CD4-positive, alpha-beta T cell (primary cell): ENCODE results near the gene BIN2. TPM values are rescaled to one million over a fixed set of nuclear protein-coding genes. Genes with fewer than 3 reads are reported as not detected.

Experiments
- ATAC-seq: fragments of 200-7000 bp; cut with Tn5 transposase; one replicate; pipeline ENCODE4 v1.10.0; 2022; ENCODE audit warnings: mild to moderate bottlenecking; ENCODE audit not compliant: poor library complexity
- CTCF ChIA-PET: fragments of 350-600 bp; sonication (Branson Sonifier 250); formaldehyde crosslinking; loops from one replicate; lab custom pipeline; 2021; ENCODE audit warnings: antibody characterized with exemption, inconsistent platforms; lab: Charles Lee
- POLR2A ChIA-PET: fragments of 350-600 bp; sonication (Branson Sonifier 250); formaldehyde crosslinking; loops from one replicate; lab custom pipeline; 2021; ENCODE audit warnings: antibody characterized with exemption, inconsistent platforms; lab: Charles Lee
- DNase-seq, 14 experiments: peaks; one replicate each; pipeline ENCODE4 v3.0.0-alpha.2; 2013 to 2020; ENCODE audit warnings: mixed read lengths in 2 of 14
- H3K27ac ChIP-seq, 2 donors: one replicate each; pipeline versions ENCODE4 v1.5.1 to v1.7.0; 2013; ENCODE audit warnings: low read length in 2 of 2, low read depth in 1 of 2, mild to moderate bottlenecking in 1 of 2
- H3K27me3 ChIP-seq, 2 experiments: 1 replicate in 1 of 2; 2 replicates in 1 of 2; pipeline versions ENCODE4 v1.6.1 to v1.7.0; 2013; ENCODE audit warnings: low read length in 2 of 2, control low read depth in 1 of 2, mild to moderate bottlenecking in 1 of 2, moderate library complexity in 1 of 2; ENCODE audit not compliant: insufficient read depth in 2 of 2, control insufficient read depth in 1 of 2
- H3K36me3 ChIP-seq: one replicate; pipeline ENCODE4 v1.6.1; 2013; ENCODE audit warnings: low read length, control low read depth; ENCODE audit not compliant: insufficient read depth
- H3K4me1 ChIP-seq: one replicate; pipeline ENCODE4 v1.6.1; 2013; ENCODE audit warnings: low read length, control low read depth; ENCODE audit not compliant: insufficient read depth
- H3K4me3 ChIP-seq: one replicate; pipeline ENCODE4 v1.5.1; 2013; ENCODE audit warnings: mild to moderate bottlenecking, low read length, moderate library complexity
- H3K9me3 ChIP-seq, 2 experiments: 1 replicate in 1 of 2; 2 replicates in 1 of 2; pipeline versions ENCODE4 v1.6.1 to v1.7.0; 2013; ENCODE audit warnings: low read length in 2 of 2, mild to moderate bottlenecking in 2 of 2, control low read depth in 1 of 2, moderate library complexity in 1 of 2; ENCODE audit not compliant: control insufficient read depth in 1 of 2, insufficient read depth in 1 of 2
- H3K27ac Mint-ChIP-seq: one replicate; pipeline ENCODE4 v1.8.0; 2020; ENCODE audit warnings: mixed read lengths
- H3K27me3 Mint-ChIP-seq: one replicate; pipeline ENCODE4 v1.8.0; 2021; ENCODE audit warnings: mixed read lengths
- H3K36me3 Mint-ChIP-seq: one replicate; pipeline ENCODE4 v1.8.0; 2021; ENCODE audit warnings: low read depth, mixed read lengths
- H3K4me1 Mint-ChIP-seq: one replicate; pipeline ENCODE4 v1.8.0; 2021; ENCODE audit warnings: low read depth, mixed read lengths
- H3K4me3 Mint-ChIP-seq: one replicate; pipeline ENCODE4 v1.8.0; 2020; ENCODE audit warnings: mild to moderate bottlenecking, mixed read lengths
- H3K9me3 Mint-ChIP-seq: one replicate; pipeline ENCODE4 v1.8.0; 2020; ENCODE audit warnings: mixed read lengths
- intact Hi-C, 2 experiments: fragments of 100-400 bp; cut with DNase I in 1 of 2; cut with micrococcal nuclease in 1 of 2; formaldehyde crosslinking; loops; one replicate each; pipeline versions ENCODE4 v1.15.1 to v1.9.0; 2023 to 2025; cut with DNase I, micrococcal nuclease
- total RNA-seq, 174 experiments: library from RNA in 2 of 174; stranded (reverse) in 2 of 174; gene quantifications; one replicate each; pipeline ENCODE4 v1.2.3 and lab custom pipeline; 2021 to 2026
- TF ChIP-seq, protein P1 (sequence below): fragments of 200-600 bp; IDR thresholded peaks from one replicate; pipeline ENCODE4 v1.8.0; 2022; ENCODE audit warnings: antibody characterized with exemption, mild to moderate bottlenecking

BIN2 gene
- total RNA-seq, 2 experiments from 2014 or later, result 127 to 138 TPM

DNA sequence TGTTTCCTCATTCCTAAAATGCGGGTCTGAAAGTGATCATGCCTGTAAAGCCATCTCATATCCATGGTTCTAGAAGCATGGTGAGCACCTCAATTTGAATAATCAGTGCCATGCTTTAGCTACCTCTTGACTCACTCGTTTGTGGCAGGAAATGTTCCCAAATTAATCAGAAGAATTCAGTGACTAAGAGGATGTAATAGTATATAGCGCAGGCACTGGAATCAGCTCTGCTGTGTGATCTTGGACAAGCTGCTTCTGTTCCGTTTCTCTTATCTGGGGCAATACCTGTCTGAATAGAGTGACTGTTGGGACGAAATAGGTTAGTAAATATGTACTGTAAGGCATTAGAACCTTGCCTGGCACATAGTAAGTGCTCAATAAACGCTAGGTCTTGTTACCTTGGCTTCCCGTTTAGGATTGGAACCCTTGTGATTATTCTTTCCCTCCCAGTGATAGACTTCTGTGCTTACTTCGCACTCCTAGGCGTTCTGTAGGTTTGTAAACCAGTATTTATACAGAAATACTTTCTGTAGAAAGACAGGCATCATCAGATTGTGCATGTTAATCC lies 52.9 kb downstream of the BIN2 start:
- TF ChIP-seq, protein P1, sequence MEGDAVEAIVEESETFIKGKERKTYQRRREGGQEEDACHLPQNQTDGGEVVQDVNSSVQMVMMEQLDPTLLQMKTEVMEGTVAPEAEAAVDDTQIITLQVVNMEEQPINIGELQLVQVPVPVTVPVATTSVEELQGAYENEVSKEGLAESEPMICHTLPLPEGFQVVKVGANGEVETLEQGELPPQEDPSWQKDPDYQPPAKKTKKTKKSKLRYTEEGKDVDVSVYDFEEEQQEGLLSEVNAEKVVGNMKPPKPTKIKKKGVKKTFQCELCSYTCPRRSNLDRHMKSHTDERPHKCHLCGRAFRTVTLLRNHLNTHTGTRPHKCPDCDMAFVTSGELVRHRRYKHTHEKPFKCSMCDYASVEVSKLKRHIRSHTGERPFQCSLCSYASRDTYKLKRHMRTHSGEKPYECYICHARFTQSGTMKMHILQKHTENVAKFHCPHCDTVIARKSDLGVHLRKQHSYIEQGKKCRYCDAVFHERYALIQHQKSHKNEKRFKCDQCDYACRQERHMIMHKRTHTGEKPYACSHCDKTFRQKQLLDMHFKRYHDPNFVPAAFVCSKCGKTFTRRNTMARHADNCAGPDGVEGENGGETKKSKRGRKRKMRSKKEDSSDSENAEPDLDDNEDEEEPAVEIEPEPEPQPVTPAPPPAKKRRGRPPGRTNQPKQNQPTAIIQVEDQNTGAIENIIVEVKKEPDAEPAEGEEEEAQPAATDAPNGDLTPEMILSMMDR, result no peak
- intact Hi-C loops, result no loop called here
- Histone ChIP-seq H3K9me3 (no peaks in the 10 kb centered on the region), H3K4me3 (peak overlapping the region; percentile 72), H3K27me3 (no peaks in the 10 kb centered on the region), H3K36me3 (no peaks in the 10 kb centered on the region), H3K27ac (no peak overlapping the region), H3K4me1 (peaks cover 21% of the 10 kb centered on the region)
- H3K4me1 Mint-ChIP-seq, result peaks cover 27% of the 10 kb centered on the region
- H3K27me3 Mint-ChIP-seq, result no peaks in the 10 kb centered on the region
- H3K9me3 Mint-ChIP-seq, result no peaks in the 10 kb centered on the region
- ChIA-PET POLR2A (interaction anchor here (0.6 to 2.7 kb wide), 8 partner anchors 23 to 259 kb away, joined by 3 to 48 read pairs (median 6); partner anchors contain the start of genes DAZAP2 and POU6F1), CTCF (interaction anchor here (1.0 to 3.3 kb wide), 2 partner anchors 53 to 70 kb away, joined by 3 to 57 read pairs; partner anchors contain the start of gene POU6F1)
- DNase-seq (no peak), ATAC-seq (no peak)
- peak overlapping the region; percentile 95 for H3K4me3 Mint-ChIP-seq
- H3K36me3 Mint-ChIP-seq, result peaks cover 5% of the 10 kb centered on the region
- peak overlapping the region; percentile 70 for H3K27ac Mint-ChIP-seq

DNA sequence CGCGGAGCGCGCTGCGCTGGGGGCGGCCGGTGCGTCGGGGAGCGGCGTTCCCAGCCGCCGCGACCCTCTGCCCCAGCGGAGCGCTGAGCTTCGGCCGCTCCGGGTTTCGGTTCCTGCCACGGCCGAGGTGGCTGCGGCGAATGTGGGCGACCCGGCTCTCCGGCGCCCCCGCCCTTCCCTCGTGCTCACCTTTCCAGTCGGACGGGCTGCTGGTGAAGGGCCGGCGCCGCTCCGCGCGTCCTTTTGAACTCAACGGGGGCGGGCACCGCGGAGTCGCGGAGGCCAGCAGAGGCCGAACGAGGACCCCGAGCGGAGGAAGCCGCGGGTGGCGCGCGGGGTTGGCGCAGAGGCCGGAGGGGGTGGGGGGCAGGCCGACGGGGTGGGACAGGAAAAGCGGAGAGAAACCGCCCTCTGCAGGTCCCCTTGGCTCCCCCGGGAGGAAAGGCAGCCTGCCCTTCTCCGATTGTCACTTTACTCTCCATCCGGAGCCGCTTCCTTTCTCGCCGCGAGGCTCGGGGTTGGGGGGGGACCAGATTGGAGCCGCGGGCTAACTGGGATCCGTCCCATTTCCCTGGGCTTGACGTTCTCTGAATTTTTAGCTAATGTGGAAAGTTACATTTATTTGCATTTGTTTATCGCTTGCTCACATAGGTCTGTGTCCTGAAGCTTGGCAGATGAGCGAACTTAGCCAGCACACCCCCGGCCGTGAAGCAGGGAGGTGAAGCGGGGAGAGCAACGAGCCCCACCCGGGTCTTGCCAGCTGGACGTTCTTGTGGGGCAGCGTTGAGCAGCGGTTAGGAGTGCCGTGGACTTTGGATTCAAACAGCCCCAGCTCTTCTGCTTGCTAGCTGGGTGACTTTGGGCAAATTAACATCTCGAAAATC lies 53.7 kb downstream of the BIN2 start, which contains the start of gene SMAGP:
Gene SMAGP (minus strand): TSS at position 349 of the 884 bp plus-strand sequence. CDS start 1,137 bp downstream, outside the sequence.
- Mint-ChIP-seq H3K4me1 (peaks cover 32% of the 10 kb centered on the region), H3K9me3 (no peaks in the 10 kb centered on the region)

More for the DNA sequence above, 53.7 kb downstream of the BIN2 start, which contains the start of gene SMAGP:
- peak within 1 kb of the TSS; percentile 71 for H3K27ac Mint-ChIP-seq
- ChIA-PET POLR2A (interaction anchor here (0.6 to 2.7 kb wide), 10 partner anchors 10 to 260 kb away, joined by 3 to 48 read pairs (median 5); partner anchors contain the start of genes BIN2, DAZAP2 and POU6F1), CTCF (interaction anchor here (1.0 to 3.3 kb wide), 6 partner anchors 18 to 102 kb away, joined by 3 to 57 read pairs (median 4); partner anchors contain the start of gene POU6F1)
- no peaks in the 10 kb centered on the region for H3K27me3 ChIP-seq
- no peaks in the 10 kb centered on the region for H3K27me3 Mint-ChIP-seq
- peak within 1 kb of the TSS in 1 of 2 donors; percentile 36 for H3K27ac ChIP-seq
- H3K36me3 ChIP-seq, result no peaks in the 10 kb centered on the region
- TF ChIP-seq, protein P1, result no peak
- peak within 1 kb of the TSS; percentile 72 for H3K4me3 ChIP-seq
- intact Hi-C loops, result no loop called here
- H3K9me3 ChIP-seq, result no peaks in the 10 kb centered on the region
- ATAC-seq, result peak; percentile 44
- H3K4me3 Mint-ChIP-seq, result peak within 1 kb of the TSS; percentile 95
- H3K36me3 Mint-ChIP-seq, result peaks cover 5% of the 10 kb centered on the region
- DNase-seq, result peak in 13 of 14 experiments; percentile 14 to 70 (median 28)
- H3K4me1 ChIP-seq, result peaks cover 21% of the 10 kb centered on the region
